IMR-90 (cell line): ENCODE results near the gene BASP1. TPM values are rescaled to one million over a fixed set of nuclear protein-coding genes. Genes with fewer than 3 reads are reported as not detected.
A peak's percentile ranks its signal among the peaks of the same experiment; 100 is the strongest.

Experiments
- ATAC-seq: fragments of 200-7000 bp; cut with Tn5 transposase; 2 replicates; pipeline ENCODE4 v1.9.1; 2020; ENCODE audit warnings: low read depth, mild to moderate bottlenecking, moderate library complexity
- BruUV-seq: library from RNA; stranded (reverse); fragments of 400-500 nt; replicated peaks from 2 replicates; lab custom pipeline; 2021; lab: Mats Ljungman, UMichigan
- CTCF ChIA-PET: fragments of 300-600 bp; formaldehyde crosslinking; extraction: SDS; loops from one replicate; lab custom pipeline; 2021; ENCODE audit warnings: antibody characterized with exemption; lab: Yijun Ruan, JAX
- POLR2A ChIA-PET: fragments of 300-600 bp; sonication (Branson Sonifier 250); formaldehyde crosslinking; loops from one replicate; lab custom pipeline; 2022; ENCODE audit warnings: antibody characterized with exemption; ENCODE audit not compliant: unreplicated experiment; lab: Charles Lee
- DNase-seq: peaks from one replicate; pipeline ENCODE4 v3.0.0; 2013
- H2AFZ ChIP-seq: replicated peaks from 2 replicates; pipeline ENCODE3; 2013; ENCODE audit warnings: low read length, mild to moderate bottlenecking; ENCODE audit not compliant: poor library complexity
- H2AK5ac ChIP-seq: 2 replicates; pipeline ENCODE4 v1.6.1; 2013; ENCODE audit warnings: low read depth, low read length, inconsistent platforms
- H2AK9ac ChIP-seq: replicated peaks from 2 replicates; pipeline ENCODE3; 2013; ENCODE audit warnings: mild to moderate bottlenecking, low read depth, low read length, moderate library complexity; ENCODE audit not compliant: poor library complexity
- H2BK120ac ChIP-seq: 2 replicates; pipeline ENCODE4 v1.6.1; 2013; ENCODE audit warnings: low read depth, low read length, inconsistent platforms
- H2BK15ac ChIP-seq: 3 replicates; pipeline ENCODE4 v1.6.1; 2013; ENCODE audit warnings: low read depth, low read length, inconsistent platforms
- H2BK20ac ChIP-seq: 2 replicates; pipeline ENCODE4 v1.6.1; 2013; ENCODE audit warnings: low read depth, mild to moderate bottlenecking, inconsistent platforms, low read length, moderate library complexity
- H2BK5ac ChIP-seq: 2 replicates; pipeline ENCODE4 v1.6.1; 2013; ENCODE audit warnings: mild to moderate bottlenecking, low read depth, low read length, inconsistent platforms; ENCODE audit not compliant: poor library complexity, severe bottlenecking
- H3K14ac ChIP-seq: replicated peaks from 2 replicates; pipeline ENCODE4 v1.6.1; 2013; ENCODE audit warnings: low read depth, low read length, inconsistent platforms
- H3K18ac ChIP-seq: 2 replicates; pipeline ENCODE4 v1.6.1; 2013; ENCODE audit warnings: low read depth, low read length, control low read depth
- H3K23ac ChIP-seq: 2 replicates; pipeline ENCODE4 v1.6.1; 2013; ENCODE audit warnings: low read depth, low read length, inconsistent platforms
- H3K27ac ChIP-seq: 2 replicates; pipeline ENCODE4 v1.5.1; 2013; ENCODE audit warnings: mild to moderate bottlenecking, control low read depth, low read length; ENCODE audit not compliant: insufficient read depth
- H3K27me3 ChIP-seq: 2 replicates; pipeline ENCODE4 v1.6.1; 2013; ENCODE audit warnings: low read length; ENCODE audit not compliant: control insufficient read depth, insufficient read depth
- H3K36me3 ChIP-seq: 2 replicates; pipeline ENCODE4 v1.6.1; 2013; ENCODE audit warnings: low read length, mixed read lengths; ENCODE audit not compliant: control insufficient read depth, insufficient read depth
- H3K4ac ChIP-seq: 2 replicates; pipeline ENCODE4 v1.6.1; 2013; ENCODE audit warnings: low read depth, low read length, inconsistent platforms
- H3K4me1 ChIP-seq: 2 replicates; pipeline ENCODE4 v1.6.1; 2013; ENCODE audit warnings: low read length, mixed read lengths; ENCODE audit not compliant: control insufficient read depth, insufficient read depth
- H3K4me2 ChIP-seq: 2 replicates; pipeline ENCODE4 v1.6.1; 2013; ENCODE audit warnings: low read depth, mild to moderate bottlenecking, control low read depth, low read length, moderate library complexity
- H3K4me3 ChIP-seq: 2 replicates; pipeline ENCODE4 v1.5.1; 2013; ENCODE audit warnings: low read depth, mild to moderate bottlenecking, control low read depth, low read length, moderate library complexity; ENCODE audit not compliant: insufficient read depth
- H3K56ac ChIP-seq: 2 replicates; pipeline ENCODE4 v1.6.1; 2013; ENCODE audit warnings: low read length, inconsistent platforms; ENCODE audit not compliant: insufficient read depth; ENCODE audit errors: extremely low read depth
- H3K79me1 ChIP-seq, 2 experiments: 2 replicates each; pipeline ENCODE4 v1.6.1; 2013; ENCODE audit warnings: low read length in 2 of 2, inconsistent platforms in 1 of 2, low read depth in 1 of 2
- H3K9ac ChIP-seq: 2 replicates; pipeline ENCODE4 v1.6.1; 2013; ENCODE audit warnings: low read depth, low read length, control low read depth
- H3K9me1 ChIP-seq: 2 replicates; pipeline ENCODE4 v1.6.1; 2013; ENCODE audit warnings: low read length, inconsistent platforms; ENCODE audit not compliant: insufficient read depth
- H3K9me3 ChIP-seq: 2 replicates; pipeline ENCODE4 v1.6.1; 2013; ENCODE audit warnings: low read length; ENCODE audit not compliant: control insufficient read depth, insufficient read depth
- H4K20me1 ChIP-seq: 2 replicates; pipeline ENCODE4 v1.6.1; 2013; ENCODE audit warnings: low read length, inconsistent platforms; ENCODE audit not compliant: insufficient read depth
- H4K5ac ChIP-seq: 2 replicates; pipeline ENCODE4 v1.6.1; 2013; ENCODE audit warnings: mild to moderate bottlenecking, low read depth, low read length, control low read depth
- H4K8ac ChIP-seq, 2 experiments: 2 replicates each; pipeline ENCODE4 v1.6.1; 2013; ENCODE audit warnings: low read depth in 2 of 2, low read length in 2 of 2, control low read depth in 1 of 2, inconsistent platforms in 1 of 2
- H4K91ac ChIP-seq: 2 replicates; pipeline ENCODE4 v1.6.1; 2013; ENCODE audit warnings: low read depth, low read length, inconsistent platforms; ENCODE audit not compliant: insufficient read depth
- CTCF ChIP-seq: conservative IDR thresholded peaks from 2 replicates; pipeline ENCODE4 v1.5.1; 2012; ENCODE audit warnings: mild to moderate bottlenecking, low read depth, low read length, improper control_type of control experiment
- ELK1 ChIP-seq: fragments of 150-350 bp; IDR thresholded peaks from 2 replicates; pipeline ENCODE4 v1.6.1; 2016; ENCODE audit warnings: low read depth, mild to moderate bottlenecking, low read length, moderate library complexity, borderline replicate concordance
- FOS ChIP-seq: fragments of 150-350 bp; IDR thresholded peaks from 2 replicates; pipeline ENCODE4 v1.6.1; 2016; ENCODE audit warnings: low read depth, low read length
- MAFK ChIP-seq: IDR thresholded peaks from 2 replicates; pipeline ENCODE4 v1.6.1; 2012; ENCODE audit warnings: low read depth, low read length, improper control_type of control experiment
- MAZ ChIP-seq: IDR thresholded peaks from 2 replicates; pipeline ENCODE4 v1.6.1; 2012; ENCODE audit warnings: low read depth, mild to moderate bottlenecking, low read length, improper control_type of control experiment, moderate library complexity, borderline replicate concordance
- NFE2L2 ChIP-seq: fragments of 150-350 bp; IDR thresholded peaks from 2 replicates; pipeline ENCODE4 v1.6.1; 2016; ENCODE audit warnings: low read depth, mild to moderate bottlenecking, low read length
- SMC3 ChIP-seq: fragments of 150-350 bp; IDR thresholded peaks from 2 replicates; pipeline ENCODE4 v1.6.1; 2016; ENCODE audit warnings: low read depth, mild to moderate bottlenecking, antibody characterized with exemption, low read length, moderate library complexity
- WGBS, 2 experiments: methylation state at CpG; one replicate each; pipeline versions ENCODE4 v1.1.5 to v1.1.7; 2013; ENCODE audit warnings: missing lambda C conversion rate in 2 of 2; ENCODE audit not compliant: insufficient read length in 1 of 2; ENCODE audit errors: extremely low coverage in 2 of 2; 5-methylcytosine and 5-hydroxymethylcytosine counted together
- dilution Hi-C: fragments of 300-500 bp; cut with HindIII; formaldehyde crosslinking; loops from one replicate; pipeline ENCODE4 v1.14.3; 2018; ENCODE audit warnings: low sequenced_read_pairs; ENCODE audit not compliant: unreplicated experiment
- in situ Hi-C: fragments of 300-500 bp; cut with MboI; formaldehyde crosslinking; loops from 3 replicates; pipeline ENCODE4 v1.14.3; 2019; ENCODE audit warnings: low sequenced_read_pairs, inconsistent platforms, mixed read lengths
- intact Hi-C: fragments of 100-400 bp; cut with micrococcal nuclease; formaldehyde crosslinking; loops from 2 replicates; pipeline ENCODE4 v1.10.0; 2022
- polyA plus RNA-seq, 3 experiments: library from polyadenylated mRNA; depleted of rRNA; stranded (reverse); fragments of >200 nt; gene quantifications; 2 replicates each; pipeline ENCODE4 v1.2.3, GENCODE V29; 2012; ENCODE audit warnings: low replicate concordance in 1 of 3
- total RNA-seq: library from RNA; depleted of rRNA; stranded (reverse); fragments of >200 nt; gene quantifications from 2 replicates; pipeline ENCODE4 v1.2.3, GENCODE V29; 2012

Gene BASP1
- total and polyA plus RNA-seq, 2 of the 4 experiments (the other 2 are of a cell fraction) = 39.6 to 103 TPM

GRCh38 chr5:17315710-17316221 is 98.3 kb downstream of the BASP1 start:
- CTCF ChIA-PET = interaction anchor here (0.5 kb wide), 1 partner anchor 384 kb away, joined by 4 read pairs; no protein-coding TSS in a partner anchor
- 79% methylated on average over 6 of the region's 11 CpGs; no CpG with 5 or more reads in 1 of the 2 experiments for WGBS, 2 experiments
- Histone ChIP-seq H3K23ac (no peak overlapping the region), H2AK9ac (no peak overlapping the region), H3K4me2 (no peak overlapping the region), H2AFZ (no peak overlapping the region), H3K4me1 (peaks cover 20% of the 10 kb centered on the region), H3K18ac (peak overlapping the region; percentile 96), H2BK120ac (peak overlapping the region; percentile 91), H3K27ac (peak overlapping the region; percentile 80), H3K9me1 (peaks cover 14% of the 10 kb centered on the region), H4K20me1 (no peaks in the 10 kb centered on the region), H2BK5ac (peak overlapping the region; percentile 53), H3K4me3 (no peak overlapping the region), H3K9me3 (no peaks in the 10 kb centered on the region), H4K91ac (peak overlapping the region; percentile 93), H3K56ac (peak overlapping the region; percentile 5; the same call in 1 of the 2 replicates), H2AK5ac (peak overlapping the region; percentile 38; the same call in 1 of the 2 replicates), H2BK20ac (peak overlapping the region; percentile 88), H4K8ac (peak overlapping the region; percentile 39 to 73; a peak in 3 of 4 replicates), H3K36me3 (no peaks in the 10 kb centered on the region), H3K9ac (no peak overlapping the region), H3K4ac (peak overlapping the region; percentile 88), H4K5ac (peak overlapping the region; percentile 47), H3K79me1 (no peaks in the 10 kb centered on the region), H3K14ac (peak overlapping the region; percentile 59), H2BK15ac (peak overlapping the region; percentile 24; the same call in 2 of the 3 replicates), H3K27me3 (no peaks in the 10 kb centered on the region)
- in situ Hi-C loops (no loop called here), dilution Hi-C loops (no loop called here), intact Hi-C loops (no loop called here)
- POLR2A ChIA-PET = no interaction called here
- TF ChIP-seq ELK1 (no peak), FOS (peak; percentile 75), MAZ (no peak), CTCF (no peak), MAFK (peak; percentile 89), SMC3 (no peak), NFE2L2 (peak; percentile 98)
- DNase-seq = peak; percentile 90
- BruUV-seq = no TSS peak
- ATAC-seq = peak; percentile 56
